Activated CD4-positive, alpha-beta T cell treated with anti-CD3 and anti-CD28 coated beads, Interleukin-2, Interleukin-4, amounts not matched to agents 100 ng/mL and 50 ng/mL, durations not matched to agents 16 hours and 8 hours (primary cell): ENCODE results near the gene SETD3.

Experiments used
- DNase-seq: peaks from one replicate; pipeline ENCODE4 v3.0.0-alpha.2; 2020; ENCODE audit warnings: low spot score

Gene SETD3

GRCh38 chr14:99479906-99480869 is at the start of gene SETD3:
TSS of gene SETD3 (minus strand) at chr14:99480859. CDS start at chr14:99465805, 15,054 bp downstream.
- DNase-seq, result peak; percentile 21

DNA sequence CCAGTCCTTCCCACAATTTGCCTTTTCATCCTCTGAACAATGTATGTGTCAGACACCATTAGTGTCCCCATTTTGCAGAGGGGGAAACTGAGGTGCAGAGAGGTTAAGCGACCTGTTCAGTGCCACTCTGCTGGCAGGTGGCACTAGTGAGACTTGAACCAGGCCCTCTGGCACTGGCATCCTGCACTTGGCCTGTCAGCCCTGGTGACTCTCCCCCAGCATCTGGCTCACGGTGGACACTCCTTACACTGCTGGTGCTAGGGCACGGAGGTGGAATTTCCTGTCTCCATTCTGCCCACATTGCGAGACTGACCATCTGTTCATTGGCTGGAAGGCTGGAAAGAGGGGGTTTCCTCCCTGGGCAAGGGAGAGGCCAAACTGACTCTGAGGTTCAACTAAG is 49.2 kb upstream of the SETD3 start:
- DNase-seq, result no peak

DNA sequence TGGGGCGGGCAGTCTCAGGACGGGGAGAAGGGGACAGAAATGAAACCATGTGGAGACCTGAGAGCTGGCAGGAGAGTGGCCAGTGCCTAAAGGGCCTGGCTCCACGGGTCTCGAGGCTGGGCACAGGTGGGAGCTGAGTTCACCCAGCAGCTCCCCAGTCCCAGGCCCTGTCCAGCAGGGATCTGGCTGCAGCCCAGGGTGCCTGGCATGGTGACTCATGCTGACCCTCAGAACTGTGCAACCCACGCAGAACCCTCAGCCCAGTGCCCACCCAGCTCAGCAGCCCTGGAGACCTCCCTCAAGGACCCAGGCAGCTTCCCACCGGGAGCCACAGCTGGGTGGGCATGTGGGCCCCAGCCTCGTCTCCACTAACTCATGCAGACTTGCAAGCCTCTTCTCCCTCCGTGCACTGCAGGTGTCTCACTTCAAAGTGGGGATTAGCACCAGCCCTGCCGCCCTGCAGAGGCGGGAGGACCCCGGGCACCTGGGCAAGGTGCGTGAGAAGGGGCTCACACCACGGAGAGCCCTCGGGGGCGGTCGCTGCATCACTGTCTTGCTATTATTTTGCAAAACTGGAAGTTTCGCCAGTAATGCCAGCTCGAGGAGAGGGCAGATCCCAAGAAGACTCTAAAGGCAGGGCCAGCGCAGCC is 46.9 kb upstream of the SETD3 start:
- no peak for DNase-seq

GRCh38 chr14:99527026-99527425 is 46.4 kb upstream of the SETD3 start:
- no peak for DNase-seq

GRCh38 chr14:99525699-99526080 is 45.0 kb upstream of the SETD3 start:
- no peak for DNase-seq

DNA sequence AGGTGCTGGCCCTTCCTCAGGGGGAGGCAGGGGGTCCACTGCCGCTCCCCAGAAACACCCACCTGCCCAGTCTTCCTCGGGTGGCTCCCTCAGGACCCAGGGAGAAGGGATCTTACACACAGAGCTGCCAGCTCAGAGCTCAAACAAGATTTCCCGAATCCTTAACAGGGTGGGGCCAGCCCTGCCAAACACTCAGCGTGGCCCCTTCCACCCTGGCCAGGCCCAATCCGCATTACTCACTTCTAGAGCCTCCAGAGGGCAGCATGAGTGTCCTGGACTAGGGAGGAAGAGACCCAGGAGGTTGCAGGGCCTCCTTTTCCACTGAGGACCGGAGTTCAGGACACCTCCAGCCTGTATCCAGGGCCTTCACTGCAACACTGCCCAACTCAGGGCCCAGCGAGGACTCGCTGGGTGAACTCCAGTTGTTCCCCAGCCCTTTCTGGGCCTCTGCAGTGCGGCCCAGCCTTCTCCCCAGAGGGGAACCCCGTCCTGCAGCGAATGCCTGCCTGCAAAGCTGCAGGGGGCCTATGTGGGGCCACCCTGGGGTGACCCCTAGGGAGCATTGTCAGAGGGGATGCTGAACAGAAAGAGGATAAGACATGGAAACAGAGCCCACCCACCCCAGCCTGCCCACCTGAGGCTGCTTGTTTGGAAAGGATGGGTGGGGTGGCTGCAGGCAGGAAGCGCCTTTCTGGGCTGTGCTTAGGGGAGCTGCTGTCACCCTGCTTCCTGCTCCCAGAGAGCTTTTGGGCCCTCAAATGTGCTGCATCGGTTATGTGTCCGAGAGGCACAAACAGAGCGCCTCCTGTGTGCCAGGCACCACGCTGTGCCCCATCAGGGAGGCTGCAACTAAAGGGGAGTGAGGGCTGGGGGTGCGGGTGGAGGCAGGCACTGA is 44.4 kb upstream of the SETD3 start:
- no peak for DNase-seq

DNA sequence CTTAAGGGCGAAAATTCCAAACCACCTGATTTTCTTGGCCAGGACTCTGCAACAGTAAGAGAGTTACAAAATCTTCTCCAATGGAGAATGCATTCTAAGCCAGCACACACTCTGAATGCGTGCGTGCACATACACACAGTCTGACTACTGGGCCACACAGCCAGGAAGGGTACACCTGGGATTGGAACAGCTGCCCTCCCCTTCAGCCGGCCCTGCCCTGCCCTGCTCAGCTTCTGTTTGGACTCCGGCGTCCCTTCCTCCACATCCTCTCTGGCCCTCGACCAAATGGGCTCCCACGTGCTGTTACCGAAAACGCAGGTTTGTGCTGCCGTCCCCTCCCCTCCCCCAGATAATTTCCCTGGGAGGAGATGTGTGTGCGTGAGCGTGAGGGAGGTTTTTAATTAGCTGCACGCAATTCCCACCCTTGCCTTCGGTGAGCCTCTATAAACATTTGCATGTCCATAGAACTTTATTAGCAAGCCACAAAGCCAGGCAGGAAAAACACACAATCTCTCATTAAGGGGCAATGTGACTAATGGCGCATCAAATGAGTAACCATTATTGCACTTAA is 43.5 kb upstream of the SETD3 start:
- DNase-seq, result no peak

DNA sequence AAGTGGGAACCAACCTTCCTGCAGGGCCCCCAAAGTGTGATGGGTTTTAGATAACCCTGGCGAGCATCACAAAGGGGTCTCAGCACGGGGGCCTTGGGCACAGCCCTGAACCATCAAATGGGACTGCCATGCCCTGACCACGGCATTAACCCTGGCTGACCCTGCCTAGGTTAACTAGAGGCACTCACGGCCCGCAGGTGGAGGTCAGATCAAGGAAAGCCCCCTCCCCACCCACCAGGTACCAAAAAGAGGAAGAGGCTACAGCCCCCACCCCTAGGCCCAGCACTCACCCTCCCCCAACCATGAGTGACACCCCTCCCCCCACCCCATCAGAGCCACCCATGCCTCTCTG is 43.0 kb upstream of the SETD3 start:
- no peak for DNase-seq

DNA sequence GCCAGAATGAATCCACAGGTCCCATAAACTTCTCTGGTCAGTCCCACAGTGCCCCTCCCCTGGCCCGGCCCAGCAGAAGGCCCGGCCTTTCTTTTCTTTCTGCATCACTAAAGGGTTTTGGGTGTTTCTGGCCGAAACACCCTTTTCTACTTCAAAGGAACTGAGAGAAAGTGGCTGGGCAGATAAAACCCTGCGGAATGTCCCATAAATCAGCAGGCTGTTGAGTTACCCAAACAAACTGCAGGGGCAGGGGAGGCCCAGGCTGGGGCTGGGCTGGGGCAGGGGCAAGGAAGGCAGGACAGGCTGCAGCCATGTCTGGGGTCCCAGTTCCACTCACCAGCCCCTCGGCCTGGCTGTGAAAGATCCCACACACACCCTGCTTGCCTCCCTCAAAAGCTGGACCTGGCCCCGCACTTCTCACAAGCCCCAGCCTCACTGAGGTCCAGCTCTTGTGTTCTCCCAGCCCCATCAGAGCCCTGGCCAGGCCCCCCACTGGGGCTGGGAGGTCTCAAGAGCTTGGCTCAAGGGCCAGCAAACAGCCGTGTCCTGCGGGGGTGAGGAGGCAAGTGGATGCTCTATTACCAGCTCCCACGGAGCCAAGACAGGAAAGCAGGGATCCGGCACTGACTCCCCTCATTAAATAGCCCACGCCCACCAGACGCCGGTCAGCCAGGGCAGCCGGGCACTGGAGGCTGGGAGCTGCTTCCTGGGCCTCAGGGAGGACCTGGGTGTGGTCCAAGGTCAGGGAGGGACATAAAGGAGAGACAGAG is 42.5 kb upstream of the SETD3 start:
- no peak for DNase-seq

DNA sequence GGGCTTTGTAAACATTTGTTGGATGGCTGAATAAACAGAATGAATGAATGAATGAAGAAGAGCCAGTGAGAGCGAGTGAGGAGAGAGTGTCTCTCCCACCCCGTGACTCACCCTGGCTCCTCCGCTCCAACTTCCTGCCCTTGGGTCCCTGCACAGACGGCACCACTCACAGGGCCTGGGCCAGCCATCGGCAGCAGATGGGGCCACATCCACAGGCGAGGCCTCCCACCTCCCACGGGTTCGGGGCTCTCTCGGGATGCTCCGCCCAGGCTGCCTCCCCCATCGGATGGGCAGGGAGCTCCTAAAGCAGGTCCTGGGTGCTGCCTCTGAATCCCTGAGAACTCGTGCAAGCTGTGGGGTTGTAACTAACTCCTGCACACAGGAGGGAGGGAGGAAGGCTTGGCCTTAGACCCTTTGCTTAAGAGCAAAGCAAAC is 41.8 kb upstream of the SETD3 start:
- no peak for DNase-seq

DNA sequence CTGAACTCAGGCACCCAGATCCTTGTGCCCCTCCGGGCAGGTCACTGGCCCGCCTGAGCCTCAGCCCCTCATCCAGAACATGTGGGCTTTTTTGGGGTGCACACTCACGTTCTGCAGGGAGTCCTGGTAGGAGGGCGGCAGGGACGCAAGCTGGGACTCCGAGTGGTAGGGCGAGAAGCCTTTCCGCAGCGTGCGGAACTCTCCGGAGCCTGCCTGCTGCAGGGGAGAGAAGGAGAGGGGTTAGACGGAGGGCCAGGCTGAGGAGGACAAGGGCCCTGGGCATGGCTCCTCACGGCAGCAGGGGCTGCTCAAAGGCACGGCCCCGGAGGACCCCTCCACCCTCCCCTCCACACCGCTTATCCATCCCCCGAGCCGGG is 41.4 kb upstream of the SETD3 start:
- no peak for DNase-seq

DNA sequence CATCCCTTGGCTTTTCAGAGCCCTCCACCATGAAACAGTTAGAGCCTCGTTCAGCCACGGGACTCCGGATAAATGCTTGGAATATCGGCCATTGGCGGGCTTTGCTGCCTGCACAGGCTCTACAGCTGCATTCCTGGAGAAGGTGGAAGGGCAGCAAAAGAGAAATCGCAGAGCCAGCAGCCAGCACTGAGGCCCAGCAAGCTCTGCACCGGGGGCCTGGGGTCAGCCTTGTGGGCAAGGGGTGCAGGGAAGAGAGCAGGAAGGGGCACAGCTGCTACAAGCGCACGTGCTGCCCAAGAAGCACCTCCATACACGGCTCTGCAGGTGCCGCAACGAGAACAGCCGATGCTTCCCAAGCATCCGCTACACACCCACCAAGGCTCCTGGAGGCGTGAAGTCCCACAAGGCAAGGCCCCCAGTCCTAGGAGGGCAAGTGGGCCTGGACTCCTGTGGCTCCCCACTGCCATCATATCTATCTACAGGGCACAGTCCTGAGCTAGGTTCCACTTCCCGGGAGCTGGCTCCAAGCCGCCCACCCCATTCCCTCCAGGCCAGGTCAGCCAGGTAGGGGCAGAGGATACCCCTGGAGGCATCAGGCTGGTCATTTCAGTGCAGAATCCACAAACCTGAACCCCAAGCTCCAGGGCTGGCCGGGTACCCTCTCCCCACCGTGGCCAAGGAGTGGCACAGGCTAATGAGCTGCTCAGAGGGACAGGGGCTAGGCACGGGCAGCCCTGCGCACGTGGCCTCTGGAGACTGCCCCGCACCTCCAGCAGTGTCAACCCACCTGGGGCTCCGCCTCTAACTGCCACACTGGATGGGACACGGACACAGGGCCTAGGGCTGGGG is 40.7 kb upstream of the SETD3 start:
- DNase-seq, result no peak

- DNase-seq, result no peak
These were observed 40.0 kb upstream of the SETD3 start for GRCh38 chr14:99520571-99521081.

DNA sequence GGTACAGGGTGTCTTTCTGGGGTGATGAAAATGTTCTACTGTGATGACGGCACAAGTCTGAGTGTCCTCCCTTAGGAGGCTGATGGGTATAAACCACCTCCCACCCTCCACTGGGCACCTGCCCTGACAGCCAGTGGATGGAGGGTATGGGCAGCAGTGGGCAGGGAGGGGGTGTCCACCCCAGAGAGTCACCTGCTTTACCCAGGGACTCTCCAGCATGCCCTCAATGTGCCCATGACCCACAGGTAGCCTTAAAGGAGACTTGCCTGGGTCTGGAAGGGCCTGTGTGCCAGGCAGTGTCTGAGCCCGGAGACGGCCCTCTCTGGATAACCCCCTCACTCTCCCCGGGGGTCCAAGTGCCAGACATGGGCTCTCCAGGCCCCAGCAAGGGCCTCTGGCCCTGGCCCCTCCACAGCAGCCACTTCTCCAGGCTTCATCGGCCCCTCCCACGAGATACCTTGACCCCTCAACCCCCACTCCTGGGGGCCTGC is 39.3 kb upstream of the SETD3 start:
- DNase-seq, result no peak

DNA sequence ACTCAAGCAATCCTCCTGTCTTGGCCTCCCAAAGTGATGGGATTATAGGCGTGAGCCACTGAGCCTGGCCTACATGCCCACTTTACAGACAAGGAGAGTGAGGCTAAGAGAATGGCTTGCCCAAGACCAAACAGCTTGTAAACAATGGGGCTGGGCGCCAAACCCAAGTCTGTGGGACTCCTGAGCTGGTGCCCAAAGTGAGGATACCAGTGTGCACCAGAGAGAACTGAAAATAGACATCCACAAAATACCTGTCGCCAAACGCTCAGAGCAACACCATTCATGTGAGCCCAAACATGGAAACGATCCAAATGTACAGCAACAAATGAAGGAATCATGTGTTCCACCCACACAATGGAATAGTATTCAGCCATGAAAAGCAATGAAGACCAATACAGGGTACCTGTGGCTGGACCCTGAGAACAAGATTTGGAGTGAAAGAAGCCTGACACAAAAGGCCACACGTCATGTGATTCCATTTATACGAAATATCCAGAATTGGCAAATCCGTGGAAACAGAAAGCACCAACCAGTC is 38.8 kb upstream of the SETD3 start:
- DNase-seq, result no peak

GRCh38 chr14:99518441-99519346 is 38.0 kb upstream of the SETD3 start:
- DNase-seq, result peak; percentile 80

GRCh38 chr14:99517643-99518381 is 37.2 kb upstream of the SETD3 start:
- no peak for DNase-seq
